ENCODE measurements around the gene SGTA.

Gene SGTA

GRCh38 chr19:2734589-2735288 is 48.3 kb downstream of the SGTA start:
- Histone ChIP-seq H3K27me3 (replicated peaks; ENCODE audit: insufficient read depth, low read length) (no peaks in the 10 kb centered on the region), H3K4me1 (ENCODE audit: low read length) (no peaks in the 10 kb centered on the region), H2AFZ (ENCODE audit: low read length) (no peak overlapping the region), H3K4me3 (ENCODE audit: low read length) (no peak overlapping the region), H3K9me3 (replicated peaks; ENCODE audit: insufficient read depth, low read length) (no peaks in the 10 kb centered on the region), H3F3A (ENCODE audit: insufficient read depth, low read length) (no peaks in the 10 kb centered on the region; the same call in 1 of the 2 replicates), H3K27ac (ENCODE audit: low read length) (no peak overlapping the region), H3K9ac (ENCODE audit: low read length) (no peak overlapping the region), H3K79me2 (ENCODE audit: low read length) (peaks cover 35% of the 10 kb centered on the region), H4K20me1 (ENCODE audit: insufficient read depth, low read length) (no peaks in the 10 kb centered on the region), H3K9me2 (replicated peaks; ENCODE audit: insufficient read depth, low read length) (no peaks in the 10 kb centered on the region), H3K4me2 (ENCODE audit: low read depth, low read length) (no peak overlapping the region), H3K36me3 (replicated peaks; ENCODE audit: insufficient read depth, low read length) (no peaks in the 10 kb centered on the region; the same call in 1 of the 2 replicates)
- DNase-seq, result no peak
- no peak for TF ChIP-seq CTCF (IDR thresholded peaks at IDR 0.05; ENCODE audit: low read length)
- no peak for TF ChIP-seq EZH2 (optimal IDR thresholded peaks at IDR 0.05; ENCODE audit: low read depth, low read length)

- TF ChIP-seq CTCF (IDR thresholded peaks at IDR 0.05; ENCODE audit: low read length), result no peak
- no peak for TF ChIP-seq EZH2 (optimal IDR thresholded peaks at IDR 0.05; ENCODE audit: low read depth, low read length)
- no peak for TF ChIP-seq EZH2phosphoT487 (IDR thresholded peaks at IDR 0.05; ENCODE audit: low read length)
- H3K9me2 ChIP-seq (replicated peaks; ENCODE audit: insufficient read depth, low read length), result no peaks in the 10 kb centered on the region
- H3K79me2 ChIP-seq (ENCODE audit: low read length), result peaks cover 28% of the 10 kb centered on the region
- no peak overlapping the region for H3K9ac ChIP-seq (ENCODE audit: low read length)
- no peak for DNase-seq
- H3K36me3 ChIP-seq (replicated peaks; ENCODE audit: insufficient read depth, low read length), result no peaks in the 10 kb centered on the region; the same call in 1 of the 2 replicates
- no peak overlapping the region for H3K27ac ChIP-seq (ENCODE audit: low read length)
- H3K4me2 ChIP-seq (ENCODE audit: low read depth, low read length), result no peak overlapping the region
- no peaks in the 10 kb centered on the region for H3F3A ChIP-seq (ENCODE audit: insufficient read depth, low read length)
- H2AFZ ChIP-seq (ENCODE audit: low read length), result no peak overlapping the region
- H3K4me3 ChIP-seq (ENCODE audit: low read length), result no peak overlapping the region
- no peaks in the 10 kb centered on the region for H3K9me3 ChIP-seq (replicated peaks; ENCODE audit: insufficient read depth, low read length)
- no peaks in the 10 kb centered on the region for H4K20me1 ChIP-seq (ENCODE audit: insufficient read depth, low read length)
- no peaks in the 10 kb centered on the region for H3K4me1 ChIP-seq (ENCODE audit: low read length)
- no peaks in the 10 kb centered on the region for H3K27me3 ChIP-seq (replicated peaks; ENCODE audit: insufficient read depth, low read length)
Observed at GRCh38 chr19:2733930-2734588, 49.0 kb downstream of the SGTA start.

GRCh38 chr19:2732883-2733282 is 50.2 kb downstream of the SGTA start:
- Histone ChIP-seq H3K4me1 (ENCODE audit: low read length) (no peaks in the 10 kb centered on the region), H3K27me3 (replicated peaks; ENCODE audit: insufficient read depth, low read length) (peaks cover 3% of the 10 kb centered on the region), H3K27ac (ENCODE audit: low read length) (no peak overlapping the region), H3K9me3 (replicated peaks; ENCODE audit: insufficient read depth, low read length) (no peaks in the 10 kb centered on the region), H3K79me2 (ENCODE audit: low read length) (peaks cover 22% of the 10 kb centered on the region), H2AFZ (ENCODE audit: low read length) (no peak overlapping the region), H4K20me1 (ENCODE audit: insufficient read depth, low read length) (no peaks in the 10 kb centered on the region), H3K9ac (ENCODE audit: low read length) (no peak overlapping the region), H3K4me3 (ENCODE audit: low read length) (no peak overlapping the region), H3K36me3 (replicated peaks; ENCODE audit: insufficient read depth, low read length) (no peaks in the 10 kb centered on the region; the same call in 1 of the 2 replicates), H3F3A (ENCODE audit: insufficient read depth, low read length) (no peaks in the 10 kb centered on the region), H3K9me2 (replicated peaks; ENCODE audit: insufficient read depth, low read length) (no peaks in the 10 kb centered on the region), H3K4me2 (ENCODE audit: low read depth, low read length) (no peak overlapping the region)
- TF ChIP-seq EZH2phosphoT487 (IDR thresholded peaks at IDR 0.05; ENCODE audit: low read length) (no peak), EZH2 (optimal IDR thresholded peaks at IDR 0.05; ENCODE audit: low read depth, low read length) (no peak), CTCF (IDR thresholded peaks at IDR 0.05; ENCODE audit: low read length) (no peak)
- DNase-seq, result no peak
